Measurements from ENCODE around the gene HSP90AB1. TPM values are rescaled to one million over a fixed set of nuclear protein-coding genes. Genes with fewer than 3 reads are reported as not detected.

Gene HSP90AB1
- total RNA-seq, 6 experiments from 2014 or later, result 847 to 1,026 (median 920) TPM

GRCh38 chr6:44226368-44227147 is 20.3 kb upstream of the HSP90AB1 start:
- Mint-ChIP-seq H3K27ac (no peak overlapping the region), H3K36me3 (ENCODE audit: low read depth) (no peaks in the 10 kb centered on the region), H3K9me3 (no peaks in the 10 kb centered on the region), H3K4me1 (ENCODE audit: low read depth) (peaks cover 44% of the 10 kb centered on the region), H3K27me3 (ENCODE audit: insufficient read depth) (no peaks in the 10 kb centered on the region; the same call in 1 of the 2 replicates), H3K4me3 (no peak overlapping the region)
- TF ChIP-seq CTCF (IDR thresholded peaks at IDR 0.05), result no peak
- DNase-seq, result no peak

GRCh38 chr6:44227148-44227793 is 19.6 kb upstream of the HSP90AB1 start:
- TF ChIP-seq CTCF (IDR thresholded peaks at IDR 0.05), result no peak
- H3K4me3 Mint-ChIP-seq, result no peak overlapping the region
- H3K27ac Mint-ChIP-seq, result no peak overlapping the region
- no peak for DNase-seq
- no peaks in the 10 kb centered on the region for H3K9me3 Mint-ChIP-seq
- H3K4me1 Mint-ChIP-seq (ENCODE audit: low read depth), result peaks cover 37% of the 10 kb centered on the region
- H3K27me3 Mint-ChIP-seq (ENCODE audit: insufficient read depth), result no peaks in the 10 kb centered on the region; the same call in 1 of the 2 replicates
- no peaks in the 10 kb centered on the region for H3K36me3 Mint-ChIP-seq (ENCODE audit: low read depth)

GRCh38 chr6:44228031-44228430 is 18.9 kb upstream of the HSP90AB1 start:
- TF ChIP-seq CTCF (IDR thresholded peaks at IDR 0.05), result no peak
- Mint-ChIP-seq H3K36me3 (ENCODE audit: low read depth) (no peaks in the 10 kb centered on the region), H3K4me3 (no peak overlapping the region), H3K27me3 (ENCODE audit: insufficient read depth) (no peaks in the 10 kb centered on the region; the same call in 1 of the 2 replicates), H3K27ac (no peak overlapping the region), H3K4me1 (ENCODE audit: low read depth) (peaks cover 30% of the 10 kb centered on the region), H3K9me3 (no peaks in the 10 kb centered on the region)
- DNase-seq, result no peak

- no peaks in the 10 kb centered on the region for H3K9me3 Mint-ChIP-seq
- DNase-seq, result no peak
- no peaks in the 10 kb centered on the region for H3K36me3 Mint-ChIP-seq (ENCODE audit: low read depth)
- no peak overlapping the region for H3K27ac Mint-ChIP-seq
- H3K27me3 Mint-ChIP-seq (ENCODE audit: insufficient read depth), result no peaks in the 10 kb centered on the region; the same call in 1 of the 2 replicates
- H3K4me3 Mint-ChIP-seq, result no peak overlapping the region
- H3K4me1 Mint-ChIP-seq (ENCODE audit: low read depth), result peaks cover 30% of the 10 kb centered on the region
- TF ChIP-seq CTCF (IDR thresholded peaks at IDR 0.05), result no peak
Measured at GRCh38 chr6:44228433-44228832, 18.5 kb upstream of the HSP90AB1 start.

GRCh38 chr6:44228836-44229235 is 18.1 kb upstream of the HSP90AB1 start:
- DNase-seq, result no peak
- no peaks in the 10 kb centered on the region for H3K36me3 Mint-ChIP-seq (ENCODE audit: low read depth)
- no peaks in the 10 kb centered on the region for H3K9me3 Mint-ChIP-seq
- TF ChIP-seq CTCF (IDR thresholded peaks at IDR 0.05), result no peak
- no peak overlapping the region for H3K27ac Mint-ChIP-seq
- peaks cover 2% of the 10 kb centered on the region for H3K27me3 Mint-ChIP-seq (ENCODE audit: insufficient read depth)
- peaks cover 34% of the 10 kb centered on the region for H3K4me1 Mint-ChIP-seq (ENCODE audit: low read depth)
- H3K4me3 Mint-ChIP-seq, result no peak overlapping the region

Measured in HFFc6 (cell line).